GM19025 (cell line): ENCODE measurements around the gene OCA2.

Experiments
- ATAC-seq: cut with Tn5 transposase; IDR thresholded peaks from one replicate; pipeline ENCODE4 v1.9.1; 2021; ENCODE audit warnings: mild to moderate bottlenecking, low read depth, moderate library complexity; ENCODE audit not compliant: unreplicated experiment

OCA2 gene

DNA sequence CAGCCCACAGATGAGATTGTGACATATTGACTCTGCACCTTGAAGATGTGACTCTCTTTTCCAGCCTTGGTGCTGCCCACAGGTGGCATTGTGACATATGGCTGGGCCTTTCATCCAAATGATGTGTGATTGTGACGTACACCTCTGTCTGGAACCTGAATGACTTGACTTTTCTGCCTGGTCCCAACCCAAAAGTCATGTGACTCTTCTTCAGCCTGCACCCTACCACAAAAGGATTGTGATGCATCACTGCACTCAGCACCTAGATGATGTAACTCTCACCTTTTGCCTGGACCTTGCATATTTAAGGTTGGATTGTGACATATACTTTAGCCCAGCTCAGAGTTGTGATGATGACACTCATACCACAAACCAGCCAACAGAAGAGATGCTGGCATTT is 204.5 kb downstream of the OCA2 start:
- ATAC-seq = no peak

DNA sequence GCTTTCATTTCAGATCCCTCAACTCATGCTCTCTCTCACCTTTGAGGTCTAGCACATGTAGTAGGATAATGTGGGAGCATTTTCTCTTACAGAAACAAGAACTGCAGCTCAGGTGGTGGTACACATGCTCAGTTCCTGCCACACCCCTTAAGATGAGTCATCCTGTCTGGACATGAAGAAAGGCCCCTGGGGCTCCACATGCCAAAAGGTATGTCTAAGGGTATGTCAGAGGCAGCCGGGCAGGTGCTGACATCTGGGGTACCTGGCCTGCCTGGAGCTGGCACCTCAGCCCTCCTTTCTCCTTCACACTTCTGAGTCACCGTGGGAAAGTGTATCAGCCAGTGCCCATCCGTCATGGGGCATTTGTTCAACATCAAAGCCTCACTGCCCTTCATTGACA is 209.9 kb downstream of the OCA2 start:
- no peak for ATAC-seq

DNA sequence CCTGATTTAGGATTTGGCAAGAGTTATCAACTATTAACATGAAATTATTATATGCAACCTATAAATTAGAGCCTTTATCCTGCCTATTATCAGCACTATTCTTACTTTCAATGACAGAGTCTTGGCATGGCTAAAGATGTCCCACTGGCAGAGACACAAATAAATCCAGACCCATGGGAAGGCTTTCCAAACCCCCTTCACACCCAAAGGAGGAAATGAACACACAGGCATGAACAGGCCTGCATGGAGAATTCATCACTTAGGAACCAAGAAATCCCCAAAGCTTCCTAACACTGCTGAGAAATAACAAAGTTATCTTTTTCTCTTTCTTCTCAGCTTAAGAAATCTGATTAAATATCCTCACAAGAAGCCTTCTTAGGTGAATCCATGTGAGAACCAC is 213.9 kb downstream of the OCA2 start:
- ATAC-seq = no peak

DNA sequence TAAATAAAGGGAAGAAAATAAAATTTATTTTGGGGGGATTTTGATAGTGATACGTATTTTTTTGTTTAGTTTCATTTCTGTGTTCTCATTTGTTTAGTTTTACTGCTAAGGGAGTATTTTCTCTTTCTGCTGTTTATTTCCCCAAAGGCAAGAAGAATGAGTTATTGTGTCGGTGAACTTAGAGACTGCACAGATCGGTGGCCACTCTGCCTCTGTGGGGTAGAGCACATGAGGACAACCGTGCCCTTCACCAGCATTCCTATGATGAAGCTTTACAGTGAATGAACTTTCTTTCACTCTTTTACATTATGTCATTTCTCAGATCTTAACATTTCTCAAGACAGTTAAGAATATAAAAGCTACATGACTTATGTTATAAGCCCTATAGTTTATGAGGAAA is 214.4 kb downstream of the OCA2 start:
- no peak for ATAC-seq

DNA sequence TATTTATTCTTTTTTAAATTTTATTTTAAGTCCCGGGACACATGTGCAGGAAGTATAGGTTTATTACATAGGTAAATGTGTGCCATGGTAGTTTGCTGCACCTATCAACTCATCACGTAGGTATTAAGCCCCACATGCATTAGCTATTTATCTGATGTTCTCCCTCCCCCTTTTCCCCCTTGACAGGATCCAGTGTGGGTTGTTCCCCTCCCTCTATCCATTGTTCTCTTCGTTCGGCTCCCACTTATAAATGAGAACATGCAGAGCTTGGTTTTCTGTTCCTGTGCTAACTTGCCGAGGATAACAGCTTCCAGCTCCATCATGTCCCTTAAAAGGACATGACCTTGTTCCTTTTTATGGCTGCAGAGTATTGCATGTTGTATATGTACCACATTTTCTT is 220.3 kb downstream of the OCA2 start:
- ATAC-seq = no peak

DNA sequence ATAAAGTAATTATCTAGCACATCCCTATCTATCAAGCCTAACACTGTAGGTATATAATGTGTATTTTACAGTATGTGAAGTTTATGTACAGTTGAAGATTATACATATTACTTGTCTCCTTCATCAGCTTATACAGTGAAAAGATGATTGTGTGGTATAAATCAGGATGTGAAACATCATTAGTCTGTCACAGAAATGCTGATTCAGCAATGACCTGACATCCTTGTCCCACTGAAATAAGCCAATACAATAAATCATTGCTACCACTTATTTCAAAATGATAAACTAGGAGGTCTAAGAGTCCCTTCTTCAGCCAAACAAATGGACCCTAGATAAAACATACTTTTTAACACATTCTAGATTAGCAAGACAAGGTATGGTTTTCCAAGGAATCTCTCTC is 225.3 kb downstream of the OCA2 start:
- no peak for ATAC-seq

DNA sequence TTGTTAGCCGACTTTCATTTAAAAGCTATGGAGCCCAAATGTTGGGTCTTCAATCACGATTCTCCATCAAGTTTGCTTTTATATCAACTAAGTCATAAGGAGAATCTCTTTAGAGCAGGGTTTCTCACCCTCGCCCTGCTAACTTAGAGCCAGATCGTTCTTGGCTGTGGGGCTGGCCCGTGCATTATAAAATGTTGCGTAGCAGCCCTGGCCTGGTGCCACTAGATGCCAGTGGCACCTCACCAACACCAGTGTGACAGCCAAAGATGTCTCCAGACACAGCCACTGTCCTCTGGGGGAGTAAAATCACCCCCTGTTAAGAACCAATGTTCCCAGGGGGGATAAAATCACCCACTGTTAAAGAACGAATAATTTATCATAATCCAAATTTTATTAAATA is 226.1 kb downstream of the OCA2 start:
- no peak for ATAC-seq

DNA sequence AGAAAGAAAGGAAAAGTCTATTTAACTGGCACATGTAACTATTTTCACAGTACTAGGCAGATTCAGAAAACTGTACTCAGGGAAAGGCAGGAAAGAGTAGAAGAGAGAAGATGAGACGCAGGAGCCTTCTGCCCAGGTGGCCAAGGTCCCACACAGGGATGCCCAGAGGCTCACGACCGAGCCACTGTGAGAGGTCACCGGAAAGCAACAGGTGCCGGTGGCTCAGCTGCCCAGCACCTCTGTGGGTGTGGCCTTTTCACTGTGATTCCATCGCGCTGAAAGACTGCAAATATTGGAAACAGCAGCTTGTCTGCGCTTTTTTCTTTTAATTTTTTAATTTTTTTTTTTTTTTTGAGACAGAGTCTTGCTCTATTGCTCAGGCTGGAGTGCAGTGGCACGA is 226.8 kb downstream of the OCA2 start:
- ATAC-seq = no peak

DNA sequence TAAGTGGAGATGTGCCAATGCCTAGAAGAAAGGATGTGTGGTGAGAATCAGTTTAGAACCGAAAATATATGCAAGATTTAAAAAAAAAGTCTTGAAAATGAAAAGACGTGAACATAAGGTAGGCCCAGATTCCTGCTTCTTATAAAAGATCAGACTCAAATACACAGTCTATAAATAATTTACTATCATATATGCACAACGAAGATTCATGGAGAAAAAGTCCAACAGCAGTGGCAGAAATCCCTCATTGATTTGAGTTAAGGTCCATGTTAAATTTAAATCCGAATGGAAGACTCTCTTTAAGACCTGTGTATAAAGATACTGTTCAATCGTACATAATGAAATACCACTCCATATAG is 227.2 kb downstream of the OCA2 start:
- no peak for ATAC-seq

DNA sequence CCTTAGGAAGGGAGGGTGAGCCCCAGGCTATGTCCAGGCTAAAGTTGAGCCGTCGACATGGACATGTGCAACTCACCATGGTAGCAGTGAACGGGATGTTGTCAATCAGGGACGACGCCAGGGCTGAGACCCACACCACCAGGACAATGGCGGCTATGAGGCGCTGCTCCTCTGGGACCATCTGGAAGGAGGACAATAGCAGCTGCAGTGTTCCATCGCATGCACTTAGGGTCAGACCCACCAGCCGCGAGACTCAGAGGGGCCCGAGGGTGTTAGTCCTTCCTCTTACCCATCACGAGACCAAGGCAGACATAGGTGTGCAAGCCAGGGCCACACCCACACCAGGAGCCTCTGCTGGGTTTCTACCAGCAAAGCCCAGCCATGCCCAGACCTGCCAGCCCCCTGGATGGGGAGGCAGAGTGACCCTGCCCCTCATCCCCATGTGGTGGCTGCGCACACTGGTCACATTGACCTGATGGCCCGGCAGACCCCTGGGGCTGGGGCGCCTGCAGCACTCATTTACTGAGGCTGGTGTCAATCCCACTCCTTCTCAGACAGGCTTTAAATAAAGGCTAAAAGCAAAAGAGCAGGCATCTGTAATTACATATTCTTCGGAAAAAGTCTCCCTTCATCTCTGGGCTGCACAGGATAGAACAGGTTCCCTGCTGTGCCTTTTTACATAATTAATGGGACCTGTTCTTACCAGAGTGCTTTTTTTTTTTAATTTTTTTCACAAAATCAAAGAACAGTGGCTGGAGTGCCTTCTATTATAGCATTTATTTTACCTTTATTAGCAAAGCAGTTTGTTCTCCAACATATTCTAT is 227.8 kb downstream of the OCA2 start:
- no peak for ATAC-seq

DNA sequence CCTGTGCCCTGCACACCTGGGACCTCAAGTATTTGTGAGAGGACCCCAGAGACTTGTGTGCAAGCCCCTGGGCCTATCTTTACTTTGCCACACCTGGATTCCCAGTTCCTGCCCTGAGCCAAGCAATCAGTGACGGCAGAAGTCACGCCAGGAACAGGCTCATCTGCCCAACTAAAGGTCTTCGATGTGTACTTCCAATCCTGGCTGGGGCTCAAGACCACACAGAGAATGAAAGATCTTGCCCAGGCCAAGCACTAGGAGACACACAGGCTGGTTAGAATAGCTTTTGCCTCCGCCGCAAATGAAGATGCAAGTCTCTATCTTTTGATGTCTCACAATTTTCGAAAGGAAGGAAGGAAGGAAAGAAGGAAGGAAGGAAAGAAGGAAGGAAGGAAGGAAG is 228.8 kb downstream of the OCA2 start:
- no peak for ATAC-seq

DNA sequence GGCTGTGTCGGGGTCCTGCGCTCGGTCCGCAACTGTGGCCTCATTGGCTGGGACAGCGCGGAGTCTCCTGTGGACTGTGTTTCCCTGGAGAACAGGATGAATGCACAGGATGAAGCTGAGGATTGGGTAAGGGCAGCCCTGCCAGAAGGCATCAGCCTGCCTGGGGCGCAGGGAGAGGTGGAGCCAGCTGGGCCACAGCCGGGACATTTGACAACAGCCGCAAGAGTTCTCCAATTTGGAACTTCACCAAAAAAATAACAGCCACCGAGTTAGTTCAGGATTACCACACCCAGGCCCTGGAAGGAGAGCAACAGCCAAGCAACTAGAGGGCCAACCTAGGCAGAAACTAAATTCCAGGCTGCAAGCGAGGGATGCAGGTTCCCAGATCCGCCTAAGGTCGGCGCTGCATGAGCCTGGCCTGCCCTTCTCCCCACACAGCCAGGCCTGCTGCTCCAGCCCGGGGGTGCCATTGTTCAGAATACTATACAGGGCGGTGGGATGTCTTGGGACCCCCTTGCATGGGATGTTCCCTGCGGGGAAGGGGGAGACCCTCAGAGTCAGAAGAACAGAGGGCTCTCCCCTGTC is 229.3 kb downstream of the OCA2 start:
- ATAC-seq = no peak

DNA sequence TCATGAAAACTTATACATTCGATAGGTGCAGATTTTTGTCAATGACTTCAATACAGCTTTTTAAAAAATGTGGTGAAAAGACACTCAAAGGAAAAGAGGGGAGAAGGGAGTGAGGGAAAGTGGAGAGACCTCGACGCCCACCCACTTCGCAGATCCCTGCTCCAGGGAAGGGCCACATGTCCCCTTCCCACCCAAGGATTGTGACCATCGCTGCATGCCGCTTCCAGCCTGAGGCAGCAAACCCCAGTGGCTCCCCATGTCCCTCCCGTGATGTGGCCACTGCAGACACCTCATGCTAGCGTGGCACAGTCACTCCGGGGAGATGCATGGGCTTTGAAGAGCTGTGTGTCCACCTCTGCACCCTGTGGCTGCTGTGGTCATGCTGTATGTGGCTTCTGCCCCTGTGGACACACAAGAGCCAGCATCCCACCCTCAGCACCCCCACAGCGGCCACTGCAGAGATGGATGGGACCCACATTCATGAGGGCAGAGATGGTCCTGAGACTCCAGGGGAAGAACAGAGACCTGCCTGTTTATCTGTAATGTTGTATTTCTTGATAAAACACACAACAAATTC is 230.2 kb downstream of the OCA2 start:
- ATAC-seq = no peak

DNA sequence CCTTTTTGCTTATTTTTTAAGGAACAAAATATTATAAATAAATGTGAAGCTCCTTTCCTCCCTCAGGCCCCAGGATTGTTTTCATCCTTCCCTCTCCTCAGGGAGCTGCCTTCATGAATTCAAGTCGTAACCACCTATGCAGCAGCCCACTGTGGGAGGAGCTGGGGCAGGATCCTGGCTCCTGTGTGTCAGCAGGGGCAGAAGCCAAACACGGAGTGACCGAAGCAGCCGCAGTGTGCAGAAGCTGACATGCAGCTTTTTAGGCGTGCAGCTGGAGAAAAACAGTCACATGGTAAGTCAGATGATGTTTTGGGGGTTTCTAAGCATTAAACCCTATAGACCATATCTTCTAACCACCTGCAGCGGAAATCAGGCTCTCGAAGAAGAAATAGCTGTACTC is 231.3 kb downstream of the OCA2 start:
- no peak for ATAC-seq

DNA sequence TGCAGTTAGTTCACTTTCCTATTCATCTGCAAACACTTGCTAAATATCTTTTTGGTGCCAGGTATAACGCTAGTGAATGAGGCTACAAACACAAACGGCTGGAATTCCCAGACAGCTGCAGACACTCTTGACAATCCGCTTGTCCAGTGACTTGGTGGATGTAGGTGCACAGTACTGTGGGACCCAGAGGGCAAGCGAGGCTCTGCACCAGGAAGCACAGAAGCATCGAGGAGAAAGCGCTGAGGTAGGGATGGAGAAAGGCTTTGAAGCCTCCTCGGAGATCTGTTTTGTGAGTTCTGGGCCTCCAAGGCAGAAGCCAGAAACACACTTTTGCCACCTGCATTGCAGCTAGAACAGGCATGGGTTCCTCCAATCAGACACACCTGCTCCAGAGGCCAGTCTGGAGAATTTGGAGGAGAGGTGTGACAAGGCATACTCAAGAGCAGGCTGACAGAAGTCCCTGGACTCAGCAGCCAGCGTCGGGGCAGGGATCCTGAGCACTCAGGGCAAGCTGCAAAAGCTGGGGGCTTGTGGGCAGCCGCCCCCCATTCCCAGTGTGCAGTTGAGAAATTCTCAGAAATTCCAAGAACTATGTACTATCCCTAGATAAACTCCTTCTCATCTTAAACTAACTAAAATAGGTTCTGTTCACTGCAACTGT is 232.5 kb downstream of the OCA2 start:
- no peak for ATAC-seq

DNA sequence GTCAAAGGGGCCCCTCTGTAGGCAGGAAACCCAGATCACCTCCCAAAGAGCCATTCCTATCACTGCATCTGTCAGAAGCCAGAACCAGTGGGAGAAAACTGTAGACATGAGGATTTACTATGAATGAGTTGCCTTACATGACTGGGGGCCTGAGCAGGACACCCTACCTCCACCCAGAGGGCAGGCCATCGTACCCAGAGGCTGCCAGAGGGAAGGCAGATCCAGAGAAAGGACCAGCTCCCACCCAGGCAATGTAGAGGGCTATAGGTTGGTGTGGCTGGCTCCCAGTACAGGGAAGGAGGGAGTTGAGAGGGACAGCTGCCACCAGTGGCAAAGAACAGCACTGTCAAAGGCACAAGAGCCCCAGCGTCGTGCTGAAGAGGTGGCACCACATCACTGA is 233.2 kb downstream of the OCA2 start:
- no peak for ATAC-seq

DNA sequence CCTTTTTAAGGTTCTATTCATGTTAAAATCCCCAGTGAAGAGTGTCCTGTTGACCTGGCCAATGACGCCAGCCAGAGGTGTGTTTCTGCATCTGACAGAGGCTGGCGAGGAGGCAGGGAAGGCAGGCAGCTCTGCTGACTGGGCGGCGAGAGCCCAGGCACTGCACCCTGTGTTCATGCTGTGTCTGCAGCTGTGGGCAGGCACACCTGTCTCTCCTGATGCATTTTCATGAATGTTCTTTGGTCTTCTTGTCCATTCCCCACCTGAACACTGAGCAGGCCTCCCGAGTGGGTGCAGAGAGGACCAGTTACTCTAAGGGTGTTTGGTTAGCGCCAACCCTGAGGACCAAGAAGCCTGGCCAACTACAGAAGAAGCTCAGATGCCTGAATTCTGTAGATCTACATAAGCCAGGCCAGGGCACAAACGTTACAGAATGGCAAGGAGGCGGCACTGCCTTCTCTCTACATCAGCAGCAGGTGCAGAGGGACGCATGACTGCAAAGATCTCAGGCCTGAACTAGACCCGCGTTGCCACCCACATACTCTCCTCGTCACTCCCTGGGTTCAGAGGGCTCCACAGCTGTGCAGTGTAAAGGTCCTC is 233.7 kb downstream of the OCA2 start:
- no peak for ATAC-seq

DNA sequence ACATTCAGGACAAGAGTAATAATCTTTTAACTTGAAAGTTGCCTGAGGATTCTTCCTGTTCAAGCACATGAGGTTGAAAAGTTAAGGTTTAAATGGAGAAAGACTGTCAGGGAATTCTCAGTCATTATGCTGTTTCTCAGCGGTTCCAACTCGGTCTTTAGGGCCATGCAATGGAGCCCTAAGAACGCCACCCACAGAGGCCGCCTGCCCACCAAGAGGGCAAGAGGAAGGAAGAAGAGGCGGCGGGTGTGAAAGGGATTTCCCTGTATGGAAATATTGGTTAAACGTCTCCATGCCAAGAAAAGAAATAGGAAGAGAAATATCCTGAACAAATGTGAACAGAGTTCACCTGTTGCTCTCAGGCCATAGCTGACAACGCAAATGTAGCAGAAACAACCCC is 234.4 kb downstream of the OCA2 start:
- no peak for ATAC-seq

DNA sequence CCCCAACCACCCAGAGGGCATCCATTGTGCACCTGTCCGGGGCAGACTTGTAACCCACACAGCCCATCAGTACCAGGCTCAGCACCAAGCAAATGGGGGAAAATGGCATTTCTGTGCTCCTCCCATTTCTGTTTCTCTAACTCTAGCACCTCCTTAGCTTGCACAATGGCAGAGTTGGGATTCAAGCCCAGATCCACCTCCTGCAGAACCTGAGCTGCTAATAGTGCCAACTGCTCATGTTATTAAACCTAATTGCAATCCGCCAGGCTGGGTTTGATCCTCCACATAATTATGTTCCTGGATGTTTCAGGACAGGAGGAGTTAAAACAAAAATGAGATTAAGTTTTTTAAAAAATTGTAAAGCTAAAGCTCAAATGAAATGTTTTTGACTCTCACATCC is 235.0 kb downstream of the OCA2 start:
- ATAC-seq = no peak

DNA sequence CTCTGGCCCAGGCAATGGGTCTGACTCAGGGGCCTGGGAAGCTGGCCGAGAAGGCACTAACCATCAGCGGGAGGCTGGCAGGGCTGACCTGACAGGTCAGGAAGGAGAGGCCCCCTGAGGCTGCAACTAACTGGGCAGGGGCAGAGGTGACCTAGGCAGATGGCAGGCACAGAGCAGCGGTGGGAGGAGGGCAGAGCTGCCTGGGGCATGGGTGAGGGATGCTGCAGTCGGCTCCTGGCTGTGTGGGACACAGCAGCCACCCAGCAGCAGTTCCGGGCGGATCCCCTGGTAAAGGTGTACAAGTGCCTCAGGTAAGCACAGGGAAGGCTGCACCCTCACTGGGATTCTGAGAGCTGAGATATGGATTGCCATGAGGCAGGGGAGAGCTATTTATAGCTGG is 236.1 kb downstream of the OCA2 start:
- ATAC-seq = no peak

DNA sequence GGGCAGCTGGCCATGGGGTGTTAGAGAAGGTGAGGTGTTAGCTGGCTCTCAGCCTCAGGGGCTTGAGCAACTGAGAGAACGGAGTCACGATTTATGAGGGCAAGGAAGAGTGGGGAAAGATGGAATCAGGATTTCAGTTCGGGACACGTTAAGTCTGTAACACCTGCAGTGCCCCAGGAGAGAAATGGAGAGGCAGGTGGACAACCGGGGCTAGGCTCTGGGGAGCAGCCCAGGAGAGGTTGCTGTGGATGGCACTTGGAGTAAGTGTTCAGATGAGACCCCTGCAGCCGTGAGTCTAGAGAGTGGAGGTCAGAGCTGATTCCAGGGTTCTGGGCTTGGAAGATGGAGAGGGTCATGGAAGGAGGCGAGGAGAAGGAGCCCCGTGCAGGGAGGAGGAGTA is 237.9 kb downstream of the OCA2 start:
- no peak for ATAC-seq
